ENCODE measurements around the gene LIN7A. TPM values are rescaled to one million over a fixed set of nuclear protein-coding genes. Genes with fewer than 3 reads are reported as not detected.

Gene LIN7A
- total RNA-seq, 2 donors from 2014 or later = 2.2 to 5.4 TPM

- 75% methylated on average over 2 of the region's 2 CpGs for WGBS
Measured at GRCh38 chr12:80829767-80830166, 108.0 kb downstream of the LIN7A start.

DNA sequence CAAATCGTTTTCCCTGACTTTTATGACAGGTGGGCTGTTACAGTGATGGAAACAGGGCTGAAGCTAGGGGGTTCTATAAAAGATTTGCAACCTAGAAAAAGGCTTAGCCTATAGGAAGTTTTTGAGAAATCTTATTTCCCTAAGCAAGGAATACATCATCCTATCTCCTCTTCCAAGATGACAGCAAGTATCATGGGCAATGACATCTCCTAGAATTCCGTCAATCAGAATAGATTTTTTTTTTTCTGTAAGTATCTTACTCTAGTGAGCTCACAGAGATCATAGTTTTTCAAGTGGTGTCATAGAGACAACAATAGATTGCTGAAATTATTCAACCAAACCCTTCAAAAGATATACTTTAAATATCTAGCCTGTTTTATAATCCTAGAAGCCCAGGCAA is 112.2 kb downstream of the LIN7A start:
- WGBS = 68% methylated on average over 2 of the region's 2 CpGs
- Histone ChIP-seq H3K4me1 (replicated peaks) (no peaks in the 10 kb centered on the region), H3K9me3 (no peaks in the 10 kb centered on the region), H3K4me3 (no peak overlapping the region), H3K27me3 (replicated peaks; ENCODE audit: insufficient read depth) (no peaks in the 10 kb centered on the region), H3K36me3 (no peaks in the 10 kb centered on the region), H3K27ac (no peak overlapping the region)
- DNase-seq (ENCODE audit: low spot score) = no peak
- intact Hi-C loops (cut with DNase I) = no loop called here
- TF ChIP-seq CTCF (IDR thresholded peaks at IDR 0.05) (no peak), POLR2A (IDR thresholded peaks at IDR 0.05) (no peak), POLR2AphosphoS5 (IDR thresholded peaks at IDR 0.05) (no peak)

More at GRCh38 chr12:80829767-80830166, 108.0 kb downstream of the LIN7A start:
- no peaks in the 10 kb centered on the region for H3K4me1 ChIP-seq (replicated peaks)
- no peak for DNase-seq (ENCODE audit: low spot score)
- H3K4me3 ChIP-seq = no peak overlapping the region
- no peaks in the 10 kb centered on the region for H3K27me3 ChIP-seq (replicated peaks; ENCODE audit: insufficient read depth)
- H3K9me3 ChIP-seq = no peaks in the 10 kb centered on the region
- H3K36me3 ChIP-seq = no peaks in the 10 kb centered on the region
- no peak overlapping the region for H3K27ac ChIP-seq
- TF ChIP-seq POLR2AphosphoS5 (IDR thresholded peaks at IDR 0.05) (no peak), POLR2A (IDR thresholded peaks at IDR 0.05) (no peak), CTCF (IDR thresholded peaks at IDR 0.05) (no peak)
- intact Hi-C loops (cut with DNase I) = no loop called here

- no peak for DNase-seq (ENCODE audit: low spot score)
- Histone ChIP-seq H3K4me1 (replicated peaks) (no peaks in the 10 kb centered on the region), H3K27me3 (replicated peaks; ENCODE audit: insufficient read depth) (no peaks in the 10 kb centered on the region), H3K36me3 (no peaks in the 10 kb centered on the region), H3K9me3 (no peaks in the 10 kb centered on the region), H3K4me3 (no peak overlapping the region), H3K27ac (no peak overlapping the region)
- TF ChIP-seq CTCF (IDR thresholded peaks at IDR 0.05) (no peak), POLR2AphosphoS5 (IDR thresholded peaks at IDR 0.05) (no peak), POLR2A (IDR thresholded peaks at IDR 0.05) (no peak)
- WGBS = 83% methylated on average over 3 of the region's 3 CpGs
- intact Hi-C loops (cut with DNase I) = no loop called here
Measured at GRCh38 chr12:80823393-80823792, 114.3 kb downstream of the LIN7A start.

GRCh38 chr12:80821513-80822000 is 116.2 kb downstream of the LIN7A start:
- DNase-seq (ENCODE audit: low spot score) = no peak
- Histone ChIP-seq H3K9me3 (no peaks in the 10 kb centered on the region), H3K27me3 (replicated peaks; ENCODE audit: insufficient read depth) (no peaks in the 10 kb centered on the region), H3K36me3 (no peaks in the 10 kb centered on the region), H3K4me3 (no peak overlapping the region), H3K4me1 (replicated peaks) (no peaks in the 10 kb centered on the region), H3K27ac (no peak overlapping the region)
- WGBS = 76% methylated on average over 4 of the region's 4 CpGs
- no peak for TF ChIP-seq CTCF (IDR thresholded peaks at IDR 0.05)
- intact Hi-C loops (cut with DNase I) = no loop called here

DNA sequence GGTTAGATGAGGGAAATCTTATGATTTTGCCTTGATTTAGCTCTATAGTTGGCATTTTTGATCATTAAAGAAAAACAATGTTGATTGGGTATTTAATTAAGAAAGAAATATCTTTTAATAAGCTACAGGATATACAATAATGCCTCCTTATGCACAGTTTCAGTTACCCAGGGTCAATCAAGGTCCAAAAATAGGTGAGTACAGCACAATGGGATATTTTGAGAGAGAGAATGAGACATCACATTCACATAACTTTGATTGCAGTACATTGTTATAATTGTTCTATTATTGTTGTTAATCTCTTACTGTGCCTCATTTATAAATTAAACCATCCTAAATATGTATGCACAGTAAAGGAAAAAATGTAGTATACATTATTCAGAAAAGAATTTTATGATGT is 118.9 kb downstream of the LIN7A start:
- intact Hi-C loops (cut with DNase I) = no loop called here
- H3K4me1 ChIP-seq (replicated peaks) = no peaks in the 10 kb centered on the region
- TF ChIP-seq CTCF (IDR thresholded peaks at IDR 0.05) (no peak), POLR2AphosphoS5 (IDR thresholded peaks at IDR 0.05) (no peak), POLR2A (IDR thresholded peaks at IDR 0.05) (no peak)

More for the DNA sequence above, 118.9 kb downstream of the LIN7A start:
- Histone ChIP-seq H3K27ac (no peak overlapping the region), H3K4me3 (no peak overlapping the region), H3K27me3 (replicated peaks; ENCODE audit: insufficient read depth) (no peaks in the 10 kb centered on the region), H3K9me3 (no peaks in the 10 kb centered on the region), H3K36me3 (no peaks in the 10 kb centered on the region)
- no peak for DNase-seq (ENCODE audit: low spot score)
